HG02610 (cell line): ENCODE results near the gene CRTAC1.
"Not testable (repeated sequence)": the region's sequence is repeated elsewhere in the genome, so short reads cannot be mapped to it uniquely, and the experiment has no call there.

Experiments used
- ATAC-seq: cut with Tn5 transposase; IDR thresholded peaks from one replicate; pipeline ENCODE4 v1.9.1; 2021; ENCODE audit warnings: mild to moderate bottlenecking, moderate library complexity; ENCODE audit not compliant: unreplicated experiment

Gene CRTAC1

DNA sequence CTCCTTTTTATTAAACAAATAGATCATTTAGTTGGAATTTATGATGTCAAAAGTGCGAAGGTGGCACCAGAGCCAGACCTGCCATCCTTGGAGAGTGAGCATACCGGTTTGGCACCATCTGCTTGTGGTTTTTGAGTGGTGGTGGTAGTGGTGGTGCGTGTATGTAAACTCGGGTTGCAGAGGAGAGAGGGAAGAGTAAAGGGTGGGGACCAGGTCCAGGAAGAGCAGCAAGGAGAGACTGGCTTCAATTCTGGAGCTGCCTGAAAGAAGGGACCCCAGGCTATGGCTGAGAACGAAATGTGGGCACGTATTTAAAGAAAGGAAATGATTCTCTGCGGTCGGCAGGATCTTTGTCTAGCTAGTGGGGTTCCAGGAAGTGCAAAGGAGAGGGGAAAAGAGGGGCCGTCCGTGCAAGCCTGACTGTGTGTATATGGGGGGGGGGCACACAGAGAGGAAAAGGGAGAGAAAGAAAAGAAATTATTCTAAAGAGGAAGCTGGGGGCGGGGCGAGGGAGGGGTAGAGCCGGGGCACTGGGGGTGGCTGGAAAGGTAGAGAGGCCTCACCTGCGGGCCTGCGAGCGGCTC is 181.2 kb downstream of the CRTAC1 start:
- ATAC-seq = peak; percentile 14

DNA sequence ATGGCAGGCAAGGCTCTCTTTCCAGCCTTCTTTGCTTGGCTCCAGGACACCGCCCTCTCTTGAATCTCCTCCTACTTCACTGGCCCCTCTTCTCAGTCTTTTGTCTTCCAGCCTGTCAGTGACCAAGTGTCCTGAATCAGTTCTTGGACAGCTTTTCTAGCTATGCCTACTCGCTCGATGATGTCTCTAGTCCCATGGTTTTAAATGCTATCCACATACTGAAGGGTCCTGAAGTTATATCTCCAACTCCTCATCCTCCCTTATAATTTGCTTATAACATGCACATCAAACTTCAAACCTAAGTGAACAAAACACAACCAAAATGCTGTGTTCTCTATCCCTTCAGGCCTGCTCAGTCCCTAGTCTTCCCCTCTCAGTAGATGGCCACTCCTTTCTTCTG is 185.7 kb downstream of the CRTAC1 start:
- no peak for ATAC-seq

DNA sequence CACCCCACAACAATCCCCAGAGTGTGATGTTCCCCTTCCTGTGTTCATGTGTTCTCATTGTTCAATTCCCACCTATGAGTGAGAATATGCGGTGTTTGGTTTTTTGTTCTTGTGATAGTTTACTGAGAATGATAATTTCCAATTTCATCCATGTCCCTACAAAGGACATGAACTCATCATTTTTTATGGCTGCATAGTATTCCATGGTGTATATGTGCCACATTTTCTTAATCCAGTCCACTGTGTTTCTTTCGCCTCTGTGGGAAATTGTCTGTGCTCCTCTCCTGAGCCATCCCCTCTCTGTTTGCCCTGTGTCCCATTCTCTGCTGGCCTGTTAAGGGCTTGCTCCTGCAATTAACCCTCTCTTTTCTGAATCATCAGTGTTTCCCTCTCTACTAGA is 186.4 kb downstream of the CRTAC1 start:
- not testable (repeated sequence) for ATAC-seq

DNA sequence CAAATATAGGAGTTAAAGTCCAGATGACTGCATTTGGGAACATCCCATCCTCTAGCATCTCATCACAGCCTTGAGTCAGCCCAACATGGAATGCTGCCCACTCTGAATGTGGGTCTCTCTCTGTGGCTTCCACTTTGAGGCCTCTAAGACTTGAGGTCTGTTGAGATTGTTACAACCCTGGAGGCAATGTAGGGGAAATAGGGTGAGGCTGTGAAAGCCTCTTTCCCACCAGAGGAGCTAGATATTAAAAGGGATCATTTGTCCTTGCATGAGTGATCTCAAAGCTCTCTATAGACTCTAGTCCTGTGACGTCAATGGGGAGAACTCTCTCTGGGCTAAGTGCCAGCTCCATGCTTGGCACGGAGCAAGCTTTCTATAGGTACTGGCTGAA is 187.1 kb downstream of the CRTAC1 start:
- ATAC-seq = no peak

DNA sequence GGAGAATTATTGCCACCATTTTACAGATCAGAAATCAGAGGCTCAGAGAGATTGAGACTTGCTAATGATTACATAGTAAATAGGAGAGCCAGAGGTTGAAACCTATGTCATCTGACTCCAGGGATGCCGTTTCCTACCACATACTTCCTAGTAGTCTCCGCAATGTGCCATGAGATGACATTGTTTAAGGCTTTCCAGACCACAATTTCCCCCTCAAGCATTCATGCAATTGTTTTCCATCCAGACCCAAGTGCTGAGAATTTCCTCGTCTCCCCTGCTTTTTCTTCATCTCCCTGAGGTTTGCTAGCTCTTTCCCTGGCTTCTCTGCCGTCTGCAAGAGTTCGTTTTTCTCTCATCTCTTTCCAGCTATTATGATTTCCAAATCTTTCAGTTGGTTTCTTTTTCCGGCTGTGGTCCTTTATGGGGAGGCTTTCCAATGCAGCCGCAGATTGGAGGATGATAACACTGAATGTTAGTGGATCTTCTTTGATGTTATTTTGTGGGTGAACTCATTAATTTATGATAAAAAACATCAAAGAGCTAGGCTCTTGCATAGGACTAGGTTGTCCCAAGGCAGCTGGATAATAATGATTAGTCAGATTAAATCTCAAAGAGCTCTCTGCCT is 187.7 kb downstream of the CRTAC1 start:
- no peak for ATAC-seq

DNA sequence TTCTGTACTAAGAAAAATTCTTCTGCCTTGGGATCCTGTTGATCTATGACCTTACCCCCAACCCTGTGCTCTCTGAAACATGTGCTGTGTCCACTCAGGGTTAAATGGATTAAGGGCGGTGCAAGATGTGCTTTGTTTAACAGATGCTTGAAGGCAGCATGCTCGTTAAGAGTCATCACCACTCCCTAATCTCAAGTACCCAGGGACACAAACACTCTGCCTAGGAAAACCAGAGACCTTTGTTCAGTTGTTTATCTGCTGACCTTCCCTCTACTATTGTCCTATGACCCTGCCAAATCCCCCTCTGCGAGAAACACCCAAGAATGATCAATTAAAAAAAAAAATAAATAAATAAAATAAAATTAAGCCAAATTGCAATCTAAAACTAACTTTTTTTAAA is 188.3 kb downstream of the CRTAC1 start:
- ATAC-seq = not testable (repeated sequence)

DNA sequence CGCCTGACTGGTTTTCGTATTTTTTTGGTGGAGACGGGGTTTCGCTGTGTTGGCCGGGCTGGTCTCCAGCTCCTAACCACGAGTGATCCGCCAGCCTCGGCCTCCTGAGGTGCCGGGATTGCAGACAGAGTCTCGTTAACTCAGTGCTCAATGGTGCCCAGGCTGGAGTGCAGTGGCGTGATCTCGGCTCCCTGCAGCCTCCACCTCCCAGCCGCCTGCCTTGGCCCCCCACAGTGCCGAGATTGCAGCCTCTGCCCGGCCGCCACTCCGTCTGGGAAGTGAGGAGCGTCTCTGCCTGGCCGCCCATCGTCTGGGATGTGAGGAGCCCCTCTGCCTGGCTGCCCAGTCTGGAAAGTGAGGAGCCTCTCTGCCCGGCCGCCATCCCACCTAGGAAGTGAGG is 189.3 kb downstream of the CRTAC1 start:
- ATAC-seq = not testable (repeated sequence)

DNA sequence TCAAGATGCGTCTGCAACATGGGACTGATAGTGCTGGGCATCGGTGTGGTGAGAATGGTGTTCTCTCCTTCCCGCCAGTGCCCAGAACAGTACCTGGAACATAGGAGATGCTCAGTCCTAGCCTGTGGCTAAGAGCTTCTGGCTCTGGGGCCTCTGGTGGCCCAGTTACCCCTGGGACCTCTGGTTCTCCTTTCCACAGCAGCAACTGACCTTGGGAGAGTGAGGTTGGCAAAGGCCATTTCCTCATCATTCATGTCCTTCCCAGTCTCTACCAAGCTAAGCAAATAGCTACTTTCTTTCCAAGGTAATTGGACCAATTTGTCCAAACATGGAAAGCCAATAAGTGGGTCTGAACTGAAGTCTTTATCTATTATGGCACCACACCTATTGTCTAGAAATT is 192.3 kb downstream of the CRTAC1 start:
- ATAC-seq = no peak

DNA sequence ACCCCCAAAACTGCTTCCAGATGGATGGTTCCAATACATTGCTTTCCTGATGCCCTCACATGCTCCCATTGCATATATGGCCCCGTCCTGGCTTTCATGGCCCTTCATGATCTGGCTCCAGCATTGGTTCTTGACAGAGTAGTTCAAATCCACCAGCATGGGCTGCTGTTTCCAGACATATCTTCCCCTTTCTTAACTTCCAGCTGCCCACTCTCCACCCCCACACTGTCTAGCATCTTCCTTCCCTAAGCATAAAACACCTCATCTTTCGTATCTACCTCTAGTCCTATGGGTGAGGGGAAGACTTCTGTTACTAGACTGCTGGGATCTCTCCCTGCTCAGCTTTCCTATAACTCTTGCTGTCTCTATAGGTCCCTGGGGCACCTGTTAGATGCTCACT is 194.0 kb downstream of the CRTAC1 start:
- ATAC-seq = no peak

DNA sequence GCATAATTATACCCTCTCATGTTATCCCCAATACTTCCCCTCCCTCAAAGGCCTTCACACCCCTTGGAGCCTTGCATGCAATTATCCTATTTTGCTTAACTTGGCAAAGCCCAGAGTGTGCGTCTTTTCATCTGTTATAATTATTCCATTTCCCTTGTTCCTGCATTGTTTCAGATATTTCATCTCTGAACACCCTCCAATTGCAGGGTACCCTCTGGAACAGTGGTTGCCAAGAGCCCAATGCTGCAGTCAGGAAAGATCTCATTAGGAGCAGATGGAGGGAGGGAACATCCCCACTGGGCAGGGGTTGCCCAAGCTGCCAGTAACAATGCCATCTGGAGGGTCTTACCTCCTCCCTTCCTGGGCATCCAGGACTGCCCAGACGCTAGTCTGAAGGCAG is 199.2 kb downstream of the CRTAC1 start:
- ATAC-seq = no peak

DNA sequence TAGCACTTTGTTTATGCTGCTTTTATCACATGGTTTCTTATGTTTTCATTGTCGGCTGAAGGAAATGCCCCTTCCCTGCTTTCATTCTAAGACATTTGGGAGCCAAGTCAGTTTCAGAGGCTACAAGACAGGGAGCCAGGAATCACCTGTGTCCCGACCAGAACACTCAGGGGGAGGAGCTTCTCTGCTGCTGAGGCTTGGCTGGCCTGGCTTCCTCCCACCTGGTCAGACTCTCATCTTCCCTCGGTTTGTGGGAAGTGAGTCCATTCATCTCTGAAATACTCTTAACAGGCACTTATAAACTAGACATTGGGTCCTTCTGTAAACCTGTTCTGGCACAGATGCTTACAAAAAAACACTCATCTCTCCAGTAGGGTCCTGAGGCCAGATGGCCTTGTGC is 200.4 kb downstream of the CRTAC1 start:
- no peak for ATAC-seq

DNA sequence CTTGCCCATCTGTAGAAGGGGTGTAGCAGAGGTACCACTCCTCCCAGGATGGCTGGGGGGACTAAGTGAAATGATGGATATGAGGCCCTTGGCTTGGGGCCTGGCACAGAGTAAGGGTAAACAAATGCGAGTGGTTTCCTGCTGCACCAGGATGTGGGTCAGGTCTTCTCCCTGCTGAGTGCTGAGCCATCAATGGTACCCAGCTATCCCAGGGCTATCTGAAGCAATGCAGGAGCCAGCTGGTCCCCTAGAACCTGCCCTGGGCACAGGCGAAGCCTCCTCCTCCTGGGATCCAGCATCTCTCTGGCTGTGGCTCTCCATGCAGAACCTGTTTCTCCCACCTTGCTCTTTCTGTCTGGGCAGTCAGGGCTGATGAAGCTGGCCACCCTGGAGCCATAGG is 201.7 kb downstream of the CRTAC1 start:
- ATAC-seq = no peak

DNA sequence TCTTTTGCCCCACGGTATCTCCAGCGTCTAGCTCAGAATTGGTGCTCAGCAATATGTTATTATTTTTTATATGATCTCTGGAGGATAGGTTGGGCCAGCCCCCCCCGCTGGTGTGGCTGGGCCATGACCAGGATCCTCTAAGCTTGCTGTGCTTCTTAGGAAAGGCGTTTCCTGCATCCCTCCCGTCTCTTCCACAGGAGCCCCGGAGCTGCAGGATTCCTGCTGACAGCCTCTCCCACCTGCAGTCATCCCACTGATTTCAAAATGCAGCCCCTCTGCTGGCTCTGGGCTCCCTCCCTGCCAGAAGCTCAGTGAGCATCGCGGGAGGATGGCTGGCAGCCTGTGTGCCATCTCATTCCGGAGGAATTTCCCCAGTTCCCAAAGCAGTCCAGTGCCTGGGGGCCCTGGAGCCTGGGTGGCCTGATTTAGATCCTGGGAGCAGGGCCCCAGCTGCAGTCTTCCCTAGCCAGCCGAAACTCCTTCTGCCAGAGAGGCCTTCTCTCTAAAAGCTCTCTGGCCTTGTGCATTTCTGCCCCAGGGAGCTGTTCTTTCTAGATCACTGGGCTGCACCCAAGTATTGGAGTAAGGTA is 202.6 kb downstream of the CRTAC1 start:
- no peak for ATAC-seq

DNA sequence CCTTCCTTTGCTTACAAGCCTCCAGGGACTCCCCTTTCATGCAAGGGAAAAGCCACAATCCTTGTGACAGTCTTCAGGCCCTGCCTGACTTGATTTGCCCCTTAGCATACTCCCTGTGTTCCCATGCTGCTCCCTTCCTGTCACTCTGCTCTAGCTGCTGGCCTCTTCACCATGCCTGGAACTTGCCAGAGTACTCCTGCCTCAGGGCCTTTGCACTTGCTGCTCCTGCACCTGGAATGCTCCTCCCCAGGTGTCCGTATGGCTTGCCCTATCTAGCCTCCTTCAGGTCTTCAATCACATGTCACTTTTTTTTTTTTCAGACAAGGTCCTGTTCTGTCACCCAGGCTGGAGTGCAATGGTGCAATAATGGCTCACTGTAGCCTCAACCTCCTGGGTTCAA is 203.5 kb downstream of the CRTAC1 start:
- ATAC-seq = no peak

DNA sequence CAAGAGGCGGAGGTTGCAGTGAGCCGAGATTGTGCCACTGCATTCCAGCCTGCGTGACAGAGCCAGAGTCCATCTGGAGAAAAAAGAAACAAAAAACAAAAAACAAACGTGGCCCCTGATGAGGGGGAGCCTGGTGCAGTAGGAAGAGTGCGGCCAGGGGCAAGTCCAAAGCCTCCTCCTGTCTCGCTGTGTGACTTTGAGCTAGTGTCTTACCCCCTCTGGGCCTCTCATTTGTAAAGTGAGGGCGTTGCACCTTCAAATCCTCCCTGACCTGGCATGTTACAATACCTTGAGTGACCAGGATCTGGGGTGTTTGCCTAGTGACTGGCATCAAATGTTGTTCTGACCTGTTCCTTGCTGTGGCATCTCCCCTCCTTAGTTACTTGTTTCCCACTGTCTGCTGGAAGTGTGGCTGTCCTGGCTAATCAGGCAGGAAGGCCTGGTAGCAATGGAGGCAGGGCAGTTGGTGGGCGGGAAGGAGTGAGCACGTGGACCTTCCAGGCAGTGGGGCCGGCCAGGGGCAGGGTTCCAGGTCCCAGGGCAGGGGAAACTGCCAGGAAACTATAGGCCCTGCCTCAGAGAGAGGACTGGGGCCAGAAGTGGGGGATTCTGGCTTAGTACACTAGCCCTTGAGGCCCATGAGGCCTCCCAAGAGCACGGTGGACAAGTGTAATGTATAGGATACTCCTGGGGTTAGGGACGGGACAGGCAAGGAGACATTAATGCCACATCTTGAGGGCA is 205.2 kb downstream of the CRTAC1 start:
- ATAC-seq = no peak

DNA sequence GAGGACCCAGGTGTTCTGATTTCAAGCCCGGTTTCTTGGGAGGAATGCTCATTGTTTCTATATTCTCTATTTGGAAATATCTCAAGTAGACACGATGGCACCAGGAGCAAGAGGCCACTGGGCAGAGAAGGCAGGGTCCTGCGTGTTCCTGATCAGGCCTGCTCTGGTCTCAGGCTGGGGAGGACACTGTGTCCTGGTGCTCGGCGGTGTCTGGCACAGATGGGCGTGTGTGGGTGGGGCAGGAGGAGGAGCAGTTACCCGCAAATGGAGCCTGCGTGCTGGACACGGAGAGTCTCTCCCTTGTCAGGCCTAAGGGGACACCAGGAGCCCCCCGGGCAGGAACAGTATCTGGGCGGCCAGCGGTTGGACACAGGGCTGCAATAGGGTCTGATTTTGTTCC is 206.7 kb downstream of the CRTAC1 start:
- ATAC-seq = no peak

DNA sequence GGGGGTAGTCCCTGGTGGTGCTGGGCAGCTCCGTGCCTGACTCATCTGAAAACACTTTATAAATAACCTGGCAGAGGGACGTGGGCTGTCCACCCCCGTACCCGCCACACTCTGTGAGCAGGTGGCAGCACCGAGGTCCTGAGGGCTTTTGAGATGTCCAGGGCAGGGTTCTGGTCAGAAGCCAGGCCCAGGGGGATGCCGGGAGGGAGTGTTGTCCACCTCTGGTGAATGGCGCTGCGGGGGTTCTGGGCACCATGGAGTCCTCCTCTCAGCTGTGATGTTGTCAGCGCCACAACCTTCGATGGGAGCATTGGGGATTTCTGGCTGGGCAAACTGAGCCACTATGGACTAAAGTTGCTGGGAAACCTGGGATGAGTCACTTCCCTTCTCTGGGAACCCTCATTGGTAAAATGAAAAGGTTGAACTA is 208.1 kb downstream of the CRTAC1 start:
- ATAC-seq = no peak

DNA sequence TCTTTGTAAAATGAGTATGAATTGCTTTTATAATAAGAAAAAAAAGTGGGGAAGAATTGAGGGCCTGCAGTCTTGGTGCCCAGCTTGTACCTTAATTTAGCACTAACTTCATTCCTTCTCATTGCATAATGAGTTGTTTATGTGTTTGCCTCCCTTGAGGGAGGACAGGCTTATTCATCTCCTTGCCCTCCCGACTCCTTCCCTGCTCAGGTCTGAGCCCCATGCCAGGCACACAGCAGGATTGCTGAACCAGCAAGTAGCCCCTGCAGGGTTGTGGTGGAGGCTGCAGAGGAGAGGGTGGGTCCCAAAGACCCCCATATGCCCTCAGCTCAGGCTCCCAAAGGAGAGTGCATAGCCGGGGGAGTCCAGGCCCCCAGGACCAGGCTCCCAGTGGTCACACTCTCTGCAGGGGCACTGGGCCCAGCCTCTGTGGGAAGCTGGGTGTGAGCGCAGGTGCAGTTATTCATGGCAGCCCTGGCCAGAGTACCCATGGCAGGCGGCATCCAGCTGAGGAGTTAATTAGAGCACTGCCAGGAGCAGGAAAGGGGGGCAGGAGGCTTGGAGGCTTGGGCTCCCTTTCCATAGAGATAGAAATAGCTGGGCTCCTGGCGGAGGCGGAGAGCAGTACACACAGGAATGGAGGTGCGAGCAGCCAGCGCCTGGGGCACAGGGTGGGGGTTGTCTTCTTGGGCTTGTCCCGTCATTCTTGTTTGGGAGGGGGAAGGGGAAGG is 208.9 kb downstream of the CRTAC1 start:
- no peak for ATAC-seq

DNA sequence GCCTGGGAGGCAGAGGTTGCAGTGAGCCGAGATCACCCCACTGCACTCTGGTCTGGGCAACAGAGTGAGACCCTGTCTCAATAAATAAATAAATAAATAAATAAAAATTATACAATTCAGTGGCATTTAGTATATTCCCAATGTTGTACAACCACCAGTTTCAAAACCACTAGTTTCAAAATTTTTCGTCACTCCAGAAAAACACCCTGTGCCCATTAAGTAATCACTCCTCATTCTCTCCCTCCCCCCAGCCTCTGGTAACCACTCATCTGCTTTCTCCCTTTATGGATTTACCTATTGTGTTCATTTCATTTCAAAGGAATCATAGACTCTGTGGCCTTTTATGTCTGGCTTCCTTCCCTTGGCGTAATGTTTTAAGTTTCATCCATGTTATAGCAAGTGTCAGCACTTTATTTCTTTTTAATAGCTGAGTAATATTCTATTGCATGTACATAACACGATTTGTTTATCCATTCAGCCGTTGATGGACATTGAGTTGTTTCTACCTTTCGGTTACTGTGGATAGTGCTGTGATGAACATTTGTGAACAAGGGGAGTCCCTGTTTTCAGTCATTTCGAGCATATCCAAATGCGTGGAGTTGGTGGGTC is 210.2 kb downstream of the CRTAC1 start:
- no peak for ATAC-seq

DNA sequence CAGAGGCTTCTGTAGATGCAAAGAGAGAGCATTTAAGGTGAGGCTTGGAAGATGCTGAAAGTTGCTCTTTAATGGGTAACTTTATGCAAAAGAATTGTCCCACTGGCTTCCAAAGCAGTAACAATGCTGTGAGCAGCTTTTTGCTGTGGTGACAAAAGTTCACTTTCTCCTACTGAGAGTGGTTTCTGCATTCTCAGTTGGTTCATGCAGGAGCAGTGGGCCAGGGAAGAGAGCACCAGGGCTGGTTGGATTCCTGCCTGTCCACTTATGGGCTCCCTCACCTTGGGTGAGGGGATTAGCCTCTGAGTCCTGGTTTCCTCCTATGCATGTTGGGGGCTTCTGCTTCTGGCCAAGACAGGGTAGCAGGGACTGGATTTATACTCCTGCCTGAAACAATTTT is 211.8 kb downstream of the CRTAC1 start:
- ATAC-seq = no peak

DNA sequence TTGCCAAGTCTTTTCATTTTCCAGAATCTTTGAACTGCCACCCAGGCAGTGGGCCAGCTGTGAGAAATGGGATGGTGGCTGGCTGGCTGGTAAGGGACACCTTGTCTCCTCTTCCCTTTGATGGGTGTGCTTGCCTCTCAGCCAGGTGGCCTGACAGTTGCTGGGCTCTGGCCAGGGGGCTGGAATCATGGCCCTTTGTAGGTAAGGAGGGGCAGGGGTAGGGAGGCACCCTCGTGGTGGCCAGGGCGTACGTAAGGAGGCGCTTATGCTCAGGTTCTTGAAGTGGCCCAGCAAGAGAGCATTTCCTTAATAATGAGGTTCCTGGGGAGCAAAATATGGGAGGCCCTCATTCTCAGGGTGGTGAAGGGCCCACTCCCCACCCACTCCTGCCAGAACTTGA is 213.8 kb downstream of the CRTAC1 start:
- no peak for ATAC-seq
